Activated T-helper 9 cell treated with anti-CD3 and anti-CD28 coated beads, Interleukin-2, amount 50 U/mL, for 16 hours (primary cell): ENCODE data around the gene TIMP1.
A peak's percentile ranks its signal among the peaks of the same experiment; 100 is the strongest.

Experiments used
- DNase-seq: peaks from one replicate; pipeline ENCODE4 v3.0.0-alpha.2; 2020; ENCODE audit warnings: low read depth

Gene TIMP1

GRCh38 chrX:47581731-47582647 lies at the start of gene TIMP1:
TIMP1 (plus strand) TSS chrX:47582436; CDS start chrX:47583416, 980 bp downstream.
- peak; percentile 74 for DNase-seq

DNA sequence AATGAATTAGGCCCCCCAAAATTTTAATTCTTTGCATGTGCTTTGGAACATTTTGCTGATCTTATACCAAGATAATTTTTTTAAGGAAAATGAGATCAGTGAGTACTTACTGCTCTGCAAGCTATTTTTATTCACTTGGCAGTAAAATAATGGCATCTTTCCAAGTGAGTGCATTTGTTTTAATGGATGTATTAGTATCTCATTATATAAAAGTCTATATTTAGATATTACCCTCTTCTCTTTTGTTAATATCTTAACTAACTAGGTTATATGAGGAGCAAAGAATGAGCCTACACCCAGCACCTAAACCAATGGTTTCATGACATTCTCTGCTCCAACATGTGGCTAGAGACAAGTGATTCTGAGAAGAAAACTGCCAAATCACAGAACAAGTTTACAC lies 42.4 kb upstream of the TIMP1 start:
- no peak for DNase-seq

DNA sequence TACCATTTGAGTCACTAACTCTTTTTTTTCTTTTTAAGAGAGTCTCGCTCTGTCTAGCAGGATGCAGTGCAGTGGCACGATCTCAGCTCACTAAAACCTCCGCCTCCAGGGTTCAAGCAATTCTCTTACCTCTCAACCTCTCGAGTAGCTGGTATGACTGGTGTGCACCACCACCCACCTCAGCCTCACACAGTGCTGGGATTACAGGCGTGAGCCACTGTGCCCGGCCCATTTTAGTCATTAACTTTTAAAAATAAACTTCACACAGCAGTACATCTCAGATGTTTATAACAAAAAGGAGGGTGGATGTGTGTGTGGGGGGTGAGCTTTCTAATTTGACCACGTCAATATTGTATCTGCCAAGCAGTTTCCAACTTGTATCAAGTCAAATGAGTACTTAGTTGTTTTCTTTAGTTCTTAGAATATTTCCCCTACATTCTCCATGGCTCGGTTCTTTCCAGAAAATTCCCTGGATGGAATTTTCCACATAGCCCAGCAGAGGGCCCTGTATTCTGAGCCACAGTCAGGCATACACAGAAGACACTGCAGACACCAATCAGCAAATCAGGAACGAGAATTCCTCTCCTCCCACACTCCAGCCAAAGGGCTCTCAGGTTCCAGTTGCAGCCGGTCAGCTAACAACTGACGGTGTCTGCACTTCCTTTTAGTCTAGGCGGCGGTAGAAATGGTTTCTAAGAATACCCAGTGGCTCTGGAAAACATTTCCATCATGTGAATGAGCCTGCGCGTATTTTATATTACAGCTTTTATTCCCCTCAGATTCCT lies 41.3 kb upstream of the TIMP1 start:
- DNase-seq: no peak

DNA sequence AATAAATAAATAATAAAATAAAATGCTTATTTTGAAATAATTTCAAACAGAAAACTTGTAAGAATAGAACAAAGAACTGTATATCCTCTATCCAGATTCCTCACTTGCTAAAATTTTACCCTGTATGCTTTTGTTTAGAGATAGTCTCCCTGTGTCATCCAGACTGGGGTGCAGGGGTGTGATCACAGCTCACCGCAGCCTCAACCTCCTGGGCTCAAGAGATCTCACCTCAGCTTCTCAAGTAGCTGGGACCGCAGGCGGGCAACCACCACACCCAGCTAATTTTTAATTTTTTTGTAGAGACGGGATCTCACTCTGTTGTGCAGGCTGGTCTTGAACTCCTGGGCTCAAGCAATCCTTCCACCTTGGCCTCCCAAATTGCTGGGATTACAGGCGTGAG lies 38.7 kb upstream of the TIMP1 start:
- DNase-seq: no peak

GRCh38 chrX:47556045-47556623 lies 26.1 kb upstream of the TIMP1 start:
- DNase-seq: peak; percentile 66

GRCh38 chrX:47558436-47558835 lies 23.8 kb upstream of the TIMP1 start:
- DNase-seq: no peak

- DNase-seq: no peak
Observed at GRCh38 chrX:47560179-47560933, 21.9 kb upstream of the TIMP1 start.

- DNase-seq: peak; percentile 88
Observed at GRCh38 chrX:47560934-47561658, 21.1 kb upstream of the TIMP1 start, which contains the start of gene ARAF. ARAF (plus strand) TSS chrX:47561205; CDS start chrX:47562968, 1,763 bp downstream.

GRCh38 chrX:47561659-47562151 lies 20.5 kb upstream of the TIMP1 start:
- no peak for DNase-seq

DNA sequence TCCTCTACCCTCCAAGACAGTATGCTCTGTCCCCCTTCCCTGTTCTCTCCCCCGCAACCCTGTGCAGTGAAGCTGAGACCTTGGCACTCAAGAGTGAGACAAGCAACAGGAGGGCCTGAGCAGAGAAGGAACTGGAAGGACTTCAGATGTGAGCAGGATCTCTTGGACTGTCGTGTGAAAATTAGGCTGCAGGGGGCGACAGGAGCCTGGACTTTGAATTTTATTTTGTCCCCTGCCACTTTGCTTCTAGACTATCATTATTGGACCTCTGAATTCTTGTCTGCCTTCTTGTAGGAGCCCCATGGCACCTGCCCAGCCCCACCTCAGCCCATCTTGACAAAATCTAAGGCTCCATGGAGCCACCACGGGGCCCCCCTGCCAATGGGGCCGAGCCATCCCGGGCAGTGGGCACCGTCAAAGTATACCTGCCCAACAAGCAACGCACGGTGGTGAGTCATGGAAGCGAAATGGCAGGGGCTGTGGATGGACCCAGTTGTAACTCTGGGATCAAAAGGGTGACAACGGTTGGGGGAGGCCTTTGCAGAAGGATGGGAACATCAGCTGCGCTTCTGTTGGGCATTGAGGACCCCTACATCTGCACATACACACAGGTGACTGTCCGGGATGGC lies 19.5 kb upstream of the TIMP1 start:
- no peak for DNase-seq

- no peak for DNase-seq
Observed at GRCh38 chrX:47563801-47564315, 18.4 kb upstream of the TIMP1 start.

DNA sequence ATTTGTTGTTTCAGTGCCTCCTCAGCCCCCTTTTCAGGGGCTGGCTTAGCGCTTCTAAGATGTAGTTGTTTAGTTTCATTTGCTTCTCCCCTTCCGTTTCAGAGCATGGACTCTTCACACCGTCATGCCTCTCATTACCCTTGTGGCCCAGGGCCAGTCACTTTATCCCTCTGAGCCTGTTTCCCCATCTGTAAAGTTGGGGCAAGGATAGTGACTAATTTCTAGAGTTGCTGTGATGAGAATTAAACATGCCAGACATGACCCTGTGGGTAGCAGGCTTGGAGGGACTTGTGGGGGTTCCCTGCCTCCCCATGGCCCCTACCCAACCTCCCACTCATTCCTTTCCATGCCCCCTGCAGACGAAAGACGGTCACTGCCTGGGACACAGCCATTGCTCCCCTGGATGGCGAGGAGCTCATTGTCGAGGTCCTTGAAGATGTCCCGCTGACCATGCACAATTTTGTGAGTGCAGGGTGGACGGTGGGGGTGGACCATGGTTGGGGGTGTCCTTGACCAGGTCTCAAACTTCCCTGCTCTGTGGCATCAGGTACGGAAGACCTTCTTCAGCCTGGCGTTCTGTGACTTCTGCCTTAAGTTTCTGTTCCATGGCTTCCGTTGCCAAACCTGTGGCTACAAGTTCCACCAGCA lies 17.7 kb upstream of the TIMP1 start:
- no peak for DNase-seq

- DNase-seq: no peak
Observed at GRCh38 chrX:47566841-47567240, 15.4 kb upstream of the TIMP1 start.

DNA sequence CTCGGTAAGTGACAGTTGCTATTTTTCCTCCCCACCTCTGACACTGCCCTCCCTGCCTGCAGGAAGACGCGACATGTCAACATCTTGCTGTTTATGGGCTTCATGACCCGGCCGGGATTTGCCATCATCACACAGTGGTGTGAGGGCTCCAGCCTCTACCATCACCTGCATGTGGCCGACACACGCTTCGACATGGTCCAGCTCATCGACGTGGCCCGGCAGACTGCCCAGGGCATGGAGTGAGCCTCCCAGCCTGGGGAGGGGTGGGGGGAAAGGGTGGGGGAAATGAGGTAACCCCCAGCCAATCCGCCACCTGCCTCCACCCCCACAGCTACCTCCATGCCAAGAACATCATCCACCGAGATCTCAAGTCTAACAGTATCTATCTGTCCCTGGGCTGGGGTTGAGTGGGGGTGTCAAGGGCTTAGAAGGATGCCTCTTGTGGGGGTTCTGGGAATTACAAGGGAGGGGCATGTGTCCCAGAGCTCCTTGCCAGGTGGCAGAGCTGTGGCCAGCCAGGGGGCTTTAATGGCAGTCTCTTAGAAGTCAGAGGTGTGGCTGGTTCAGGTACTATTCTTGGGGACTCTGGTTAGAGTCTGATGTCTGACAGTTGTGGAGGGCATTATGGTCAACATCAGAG lies 13.5 kb upstream of the TIMP1 start:
- no peak for DNase-seq

DNA sequence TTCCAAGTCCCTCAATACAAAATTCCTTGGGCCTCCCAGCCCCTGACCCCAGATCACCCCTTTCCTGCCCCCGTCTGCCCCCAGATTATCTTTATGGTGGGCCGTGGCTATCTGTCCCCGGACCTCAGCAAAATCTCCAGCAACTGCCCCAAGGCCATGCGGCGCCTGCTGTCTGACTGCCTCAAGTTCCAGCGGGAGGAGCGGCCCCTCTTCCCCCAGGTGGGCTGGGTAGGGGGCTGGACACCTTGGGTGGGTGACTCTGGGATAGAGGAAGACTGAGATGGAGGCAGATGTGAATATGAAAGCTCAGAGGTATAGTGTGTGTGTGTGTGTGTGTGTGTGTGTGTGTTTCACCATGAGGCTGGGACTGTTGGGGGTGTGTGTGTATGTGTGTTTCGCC lies 11.4 kb upstream of the TIMP1 start:
- DNase-seq: no peak

- no peak for DNase-seq
Observed at GRCh38 chrX:47571215-47571614, 11.0 kb upstream of the TIMP1 start.

- DNase-seq: no peak
Observed at GRCh38 chrX:47571896-47572295, 10.3 kb upstream of the TIMP1 start.

GRCh38 chrX:47572773-47573340 lies 9.4 kb upstream of the TIMP1 start:
- DNase-seq: no peak
